SK-N-SH treated with all-trans-retinoic acid at 6 μM for 48 hours (cell line): ENCODE results near the gene SSRP1.

Experiments
- ATAC-seq: fragments of 200-7000 bp; cut with Tn5 transposase; 3 replicates; pipeline ENCODE4 v1.9.1; 2020; ENCODE audit warnings: mild to moderate bottlenecking, moderate library complexity
- ARNTL ChIP-seq: fragments of 450-650 bp; formaldehyde crosslinking; IDR thresholded peaks from 2 replicates; pipeline ENCODE4 v1.5.0; 2020; ENCODE audit warnings: low read depth, mild to moderate bottlenecking, moderate library complexity, borderline replicate concordance
- BACH2 ChIP-seq: fragments of 250-450 bp; sonication (Bioruptor Pico); IDR thresholded peaks from 2 replicates; pipeline ENCODE4 v1.9.0; 2021; ENCODE audit warnings: mild to moderate bottlenecking, borderline replicate concordance
- CREB5 ChIP-seq: fragments of 250-450 bp; sonication (Bioruptor Pico); IDR thresholded peaks from 2 replicates; pipeline ENCODE4 v1.5.1; 2020; ENCODE audit warnings: low read depth, mild to moderate bottlenecking, moderate library complexity
- CSDC2 ChIP-seq: fragments of 250-450 bp; sonication (Bioruptor Pico); IDR thresholded peaks from 2 replicates; pipeline ENCODE4 v1.5.0; 2020; ENCODE audit warnings: mild to moderate bottlenecking, moderate library complexity
- CSRNP3 ChIP-seq: fragments of 250-450 bp; sonication (Bioruptor Pico); IDR thresholded peaks from 2 replicates; pipeline ENCODE4 v1.5.1; 2021; ENCODE audit warnings: mild to moderate bottlenecking, moderate library complexity
- ESRRG ChIP-seq: fragments of 250-450 bp; sonication (Bioruptor Pico); IDR thresholded peaks from 2 replicates; pipeline ENCODE4 v1.6.1; 2021; ENCODE audit warnings: mild to moderate bottlenecking
- GLIS3 ChIP-seq: fragments of 250-450 bp; sonication (Bioruptor Pico); IDR thresholded peaks from 2 replicates; pipeline ENCODE4 v1.5.0; 2020; ENCODE audit warnings: mild to moderate bottlenecking, moderate library complexity
- ISL1 ChIP-seq: fragments of 250-450 bp; sonication (Bioruptor Pico); IDR thresholded peaks from 2 replicates; pipeline ENCODE4 v2.1.2; 2022; ENCODE audit warnings: mild to moderate bottlenecking, moderate library complexity
- OSR1 ChIP-seq: fragments of 250-450 bp; sonication (Bioruptor Pico); IDR thresholded peaks from 2 replicates; pipeline ENCODE4 v1.8.0; 2022; ENCODE audit warnings: moderate library complexity, mild to moderate bottlenecking, inconsistent platforms
- PATZ1 ChIP-seq: fragments of 250-450 bp; sonication (Bioruptor Pico); IDR thresholded peaks from 2 replicates; pipeline ENCODE4 v1.8.0; 2020; ENCODE audit warnings: mild to moderate bottlenecking, moderate library complexity, borderline replicate concordance
- POU6F1 ChIP-seq: fragments of 250-450 bp; sonication (Bioruptor Pico); IDR thresholded peaks from 2 replicates; pipeline ENCODE4 v1.8.0; 2021; ENCODE audit warnings: low read depth, mild to moderate bottlenecking, moderate library complexity, borderline replicate concordance
- PPARA ChIP-seq: fragments of 250-450 bp; sonication (Bioruptor Pico); IDR thresholded peaks from 2 replicates; pipeline ENCODE4 v1.5.0; 2020; ENCODE audit warnings: mild to moderate bottlenecking, borderline replicate concordance
- SNAI2 ChIP-seq: fragments of 250-450 bp; sonication (Bioruptor Pico); IDR thresholded peaks from 2 replicates; pipeline ENCODE4 v1.5.0; 2020; ENCODE audit warnings: mild to moderate bottlenecking, moderate library complexity
- TCF4 ChIP-seq: fragments of 250-450 bp; sonication (Bioruptor Pico); IDR thresholded peaks from 2 replicates; pipeline ENCODE4 v1.8.0; 2021; ENCODE audit warnings: mild to moderate bottlenecking, moderate library complexity, borderline replicate concordance
- TSHZ2 ChIP-seq: fragments of 250-450 bp; sonication (Bioruptor Pico); IDR thresholded peaks from 2 replicates; pipeline ENCODE4 v1.5.0; 2020; ENCODE audit warnings: mild to moderate bottlenecking, moderate library complexity
- ZFP3 ChIP-seq: fragments of 250-450 bp; sonication (Bioruptor Pico); IDR thresholded peaks from 2 replicates; pipeline ENCODE4 v1.5.0; 2020; ENCODE audit warnings: mild to moderate bottlenecking, moderate library complexity
- ZFP30 ChIP-seq: fragments of 450-650 bp; formaldehyde crosslinking; IDR thresholded peaks from 2 replicates; pipeline ENCODE4 v1.5.0; 2022; ENCODE audit warnings: mild to moderate bottlenecking, moderate library complexity
- ZNF565 ChIP-seq: fragments of 450-650 bp; formaldehyde crosslinking; conservative IDR thresholded peaks from 2 replicates; pipeline ENCODE4 v1.5.0; 2020; ENCODE audit warnings: low read depth, mild to moderate bottlenecking, moderate library complexity
- ZNF70 ChIP-seq: fragments of 450-650 bp; formaldehyde crosslinking; IDR thresholded peaks from 2 replicates; pipeline ENCODE4 v1.5.0; 2020; ENCODE audit warnings: mild to moderate bottlenecking, moderate library complexity
- ZNF8 ChIP-seq: fragments of 450-650 bp; formaldehyde crosslinking; IDR thresholded peaks from 2 replicates; pipeline ENCODE4 v1.5.0; 2020; ENCODE audit warnings: mild to moderate bottlenecking, moderate library complexity

SSRP1 gene

GRCh38 chr11:57318178-57318577, 17.5 kb downstream of the SSRP1 start:
- TF ChIP-seq PATZ1 (no peak), ZNF565 (CRISPR knock-in tag) (no peak), ZFP30 (CRISPR knock-in tag) (no peak), ZNF70 (no peak), BACH2 (CRISPR knock-in tag) (no peak), PPARA (CRISPR knock-in tag) (no peak), TCF4 (CRISPR knock-in tag) (no peak), OSR1 (CRISPR knock-in tag) (no peak), TSHZ2 (CRISPR knock-in tag) (no peak), SNAI2 (no peak), ARNTL (CRISPR knock-in tag) (no peak), ZNF8 (CRISPR knock-in tag) (no peak), CSDC2 (CRISPR knock-in tag) (no peak), ISL1 (CRISPR knock-in tag) (no peak), ESRRG (CRISPR knock-in tag) (no peak), ZFP3 (CRISPR knock-in tag) (no peak)

GRCh38 chr11:57316017-57316416, 19.7 kb downstream of the SSRP1 start:
- no peak for ATAC-seq
- TF ChIP-seq ISL1 (CRISPR knock-in tag) (no peak), ZNF565 (CRISPR knock-in tag) (no peak), SNAI2 (no peak), PATZ1 (no peak), TSHZ2 (CRISPR knock-in tag) (no peak), ARNTL (CRISPR knock-in tag) (no peak), ESRRG (CRISPR knock-in tag) (no peak), POU6F1 (CRISPR knock-in tag) (no peak), GLIS3 (CRISPR knock-in tag) (no peak), CSDC2 (CRISPR knock-in tag) (no peak), CSRNP3 (CRISPR knock-in tag) (no peak), CREB5 (no peak), OSR1 (CRISPR knock-in tag) (no peak), ZFP30 (CRISPR knock-in tag) (no peak), ZNF8 (CRISPR knock-in tag) (no peak), ZNF70 (no peak), TCF4 (CRISPR knock-in tag) (no peak)

More at GRCh38 chr11:57318178-57318577, 17.5 kb downstream of the SSRP1 start:
- ATAC-seq = no peak
